ENCODE results near the gene ULK4.

The ULK4 gene

DNA sequence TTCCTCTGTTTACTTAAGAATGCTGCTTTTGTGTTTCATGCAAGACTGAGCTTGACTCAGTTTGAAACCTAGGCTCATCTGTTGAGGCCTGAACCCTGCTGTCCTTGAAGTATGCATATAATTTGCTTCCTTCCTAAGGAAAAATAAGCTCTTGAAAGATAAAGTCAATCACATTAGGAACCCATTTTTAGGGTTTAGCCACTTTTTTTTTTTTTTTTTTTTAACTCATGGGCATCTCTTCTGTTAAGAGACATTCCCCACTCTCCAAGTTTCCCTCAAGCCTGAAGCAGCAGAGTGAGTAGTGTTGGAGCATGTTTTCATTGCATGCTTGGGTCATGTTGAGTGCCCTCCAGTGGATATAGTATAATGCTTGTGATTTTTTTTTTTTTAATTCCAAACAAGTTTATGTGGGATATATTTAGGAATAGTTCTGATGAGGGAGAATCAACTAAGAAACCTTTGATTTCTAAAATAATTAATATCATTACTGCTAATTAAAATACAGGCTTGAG lies 759.0 kb downstream of the ULK4 start:
- peak; percentile 49 for TF ChIP-seq CTCF (IDR thresholded peaks at IDR 0.05; ENCODE audit: low read depth, low read length, missing control alignments)
- Histone ChIP-seq H3K4me3 (ENCODE audit: low read depth, low read length) (peak overlapping the region; percentile 93), H3K27ac (no peak overlapping the region), H3K27me3 (replicated peaks) (no peaks in the 10 kb centered on the region), H3K36me3 (replicated peaks) (no peaks in the 10 kb centered on the region)
- in situ Hi-C loops (cut with HindIII; ENCODE audit: low pct_ligation_motif_present, low sequenced_read_pairs), result no loop called here
- DNase-seq, result peak; percentile 66

DNA sequence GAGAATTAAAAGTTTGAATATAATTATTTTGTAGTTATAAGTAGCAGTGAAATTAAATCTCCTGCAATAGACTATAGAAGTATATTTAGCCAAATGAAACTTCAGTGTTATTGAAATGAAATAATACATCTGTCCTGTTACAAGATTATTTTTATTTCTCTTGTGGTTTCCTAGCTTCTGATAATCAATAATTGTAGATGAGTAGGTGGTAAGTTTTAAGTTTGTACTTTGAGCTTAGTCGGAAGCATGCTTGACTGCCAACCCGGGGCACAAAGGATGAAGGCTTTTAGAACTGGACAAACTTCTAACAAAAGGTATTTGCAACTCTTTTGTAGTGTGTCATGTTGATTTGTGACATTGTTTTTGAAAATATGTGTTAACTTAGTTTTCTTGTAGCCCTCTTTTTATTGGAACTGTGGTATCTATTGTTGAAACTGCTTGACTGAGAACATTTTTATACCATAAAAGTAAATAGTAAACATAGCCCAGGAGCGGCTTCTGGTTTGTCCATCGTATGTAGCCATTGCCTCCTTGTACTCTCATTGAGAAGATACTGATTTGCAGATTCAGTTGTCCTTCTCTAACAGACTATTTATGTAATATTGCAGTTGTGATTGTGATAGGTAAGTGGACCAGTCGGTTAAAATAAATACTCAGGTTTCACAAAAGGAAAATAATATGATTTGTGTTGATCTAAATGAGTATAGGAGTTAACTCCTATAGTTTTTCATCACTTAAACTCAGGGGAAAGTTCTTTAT lies 759.6 kb downstream of the ULK4 start:
- Histone ChIP-seq H3K27ac (peak overlapping the region; percentile 57), H3K4me3 (ENCODE audit: low read depth, low read length) (peak overlapping the region; percentile 93), H3K27me3 (replicated peaks) (no peaks in the 10 kb centered on the region), H3K36me3 (replicated peaks) (no peaks in the 10 kb centered on the region)
- in situ Hi-C loops (cut with HindIII; ENCODE audit: low pct_ligation_motif_present, low sequenced_read_pairs), result no loop called here
- no peak for DNase-seq
- TF ChIP-seq CTCF (IDR thresholded peaks at IDR 0.05; ENCODE audit: low read depth, low read length, missing control alignments), result no peak

- H3K27ac ChIP-seq, result peak overlapping the region; percentile 57
- TF ChIP-seq CTCF (IDR thresholded peaks at IDR 0.05; ENCODE audit: low read depth, low read length, missing control alignments), result no peak
- no peaks in the 10 kb centered on the region for H3K27me3 ChIP-seq (replicated peaks)
- no peaks in the 10 kb centered on the region for H3K36me3 ChIP-seq (replicated peaks)
- in situ Hi-C loops (cut with HindIII; ENCODE audit: low pct_ligation_motif_present, low sequenced_read_pairs), result no loop called here
- peak; percentile 72 for DNase-seq
- peak overlapping the region; percentile 93 for H3K4me3 ChIP-seq (ENCODE audit: low read depth, low read length)
Observed at GRCh38 chr3:41200669-41201021, 761.3 kb downstream of the ULK4 start.

DNA sequence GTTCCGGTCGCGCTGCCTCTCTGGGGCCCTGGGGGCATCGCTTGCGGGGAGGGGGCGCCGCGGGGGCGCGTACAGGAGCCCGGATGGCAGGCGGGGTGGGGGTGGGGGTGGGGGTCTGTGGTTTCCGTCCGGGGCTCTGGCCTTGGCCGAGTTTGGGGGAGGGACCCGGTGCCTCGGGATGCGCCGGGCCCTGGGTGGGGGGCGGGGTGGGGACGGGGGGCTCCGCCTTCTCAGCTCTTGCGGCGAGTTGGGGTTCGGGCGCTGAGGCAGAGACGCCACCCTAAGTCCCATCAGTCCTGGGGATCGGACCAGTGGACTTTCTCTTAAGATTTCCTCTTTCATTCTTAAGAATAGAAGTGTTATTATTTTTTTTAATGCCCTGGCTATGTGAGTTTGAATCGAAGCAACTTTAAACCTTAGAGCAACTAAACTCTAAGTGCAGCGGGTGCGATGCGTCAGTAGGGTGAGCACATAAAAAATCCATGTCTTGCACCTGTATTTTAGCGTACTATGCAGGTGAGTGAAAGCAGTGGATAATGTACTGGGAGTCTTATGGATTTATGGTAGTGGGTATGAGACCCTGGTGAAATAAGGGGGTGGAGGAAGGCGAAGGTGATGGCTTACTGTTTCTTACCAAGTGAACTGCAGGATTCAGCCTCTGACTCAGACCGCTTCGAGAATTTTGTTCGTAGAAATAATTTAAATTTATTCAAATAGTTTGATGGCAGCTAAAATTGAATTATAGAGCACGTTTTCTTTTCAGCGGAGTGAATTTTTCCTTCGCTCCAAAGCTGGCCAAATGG lies 761.8 kb downstream of the ULK4 start:
- no peak for DNase-seq
- Histone ChIP-seq H3K36me3 (replicated peaks) (no peaks in the 10 kb centered on the region), H3K27ac (peak overlapping the region; percentile 89), H3K27me3 (replicated peaks) (no peaks in the 10 kb centered on the region), H3K4me3 (ENCODE audit: low read depth, low read length) (peak overlapping the region; percentile 93)
- TF ChIP-seq CTCF (IDR thresholded peaks at IDR 0.05; ENCODE audit: low read depth, low read length, missing control alignments), result no peak
- in situ Hi-C loops (cut with HindIII; ENCODE audit: low pct_ligation_motif_present, low sequenced_read_pairs), result no loop called here

DNA sequence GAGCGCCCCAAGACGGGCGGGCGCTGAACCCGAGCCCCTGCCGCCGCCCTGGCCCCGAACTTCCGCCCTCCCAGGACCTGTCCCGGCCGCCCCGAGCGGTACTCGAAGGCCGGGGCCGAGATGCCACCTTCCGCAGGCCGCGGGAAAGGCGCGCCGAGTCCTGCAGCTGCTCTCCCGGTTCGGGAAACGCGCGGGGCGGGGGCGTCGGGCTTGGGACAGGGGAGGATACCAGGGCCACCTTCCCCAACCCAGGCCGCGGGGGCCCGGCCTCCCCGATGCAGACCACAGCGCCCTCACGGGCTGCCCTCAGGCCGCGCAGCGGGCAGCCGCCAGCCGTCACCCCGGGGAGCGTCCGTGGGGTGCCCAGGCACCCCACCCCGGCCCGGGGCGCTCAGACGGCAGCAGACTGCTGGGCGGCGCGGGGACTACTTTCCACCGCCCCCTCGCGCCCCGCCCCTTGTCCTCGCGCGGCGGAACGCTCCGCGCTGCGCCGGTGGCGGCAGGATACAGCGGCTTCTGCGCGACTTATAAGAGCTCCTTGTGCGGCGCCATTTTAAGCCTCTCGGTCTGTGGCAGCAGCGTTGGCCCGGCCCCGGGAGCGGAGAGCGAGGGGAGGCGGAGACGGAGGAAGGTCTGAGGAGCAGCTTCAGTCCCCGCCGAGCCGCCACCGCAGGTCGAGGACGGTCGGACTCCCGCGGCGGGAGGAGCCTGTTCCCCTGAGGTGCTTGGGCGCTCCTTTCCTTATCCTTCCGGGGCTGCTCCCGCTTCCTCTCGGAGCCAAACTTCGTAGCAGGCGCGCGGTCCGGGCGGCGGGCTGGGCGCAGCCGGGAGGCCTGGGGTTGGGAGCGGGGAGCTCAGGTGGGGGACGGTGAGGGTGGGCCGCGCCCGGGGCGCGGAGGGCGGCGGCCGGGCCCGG lies 762.7 kb downstream of the ULK4 start, which contains the start of gene CTNNB1:
TSS of gene CTNNB1 (plus strand) at position 556 of the 916 bp plus-strand sequence. CDS start 24,564 bp downstream, outside the sequence.
- TF ChIP-seq CTCF (IDR thresholded peaks at IDR 0.05; ENCODE audit: low read depth, low read length, missing control alignments), result no peak
- in situ Hi-C loops (cut with HindIII; ENCODE audit: low pct_ligation_motif_present, low sequenced_read_pairs), result no loop called here
- Histone ChIP-seq H3K4me3 (ENCODE audit: low read depth, low read length) (peak within 1 kb of the TSS; percentile 93), H3K27me3 (replicated peaks) (no peaks in the 10 kb centered on the region), H3K36me3 (replicated peaks) (no peaks in the 10 kb centered on the region), H3K27ac (peak within 1 kb of the TSS; percentile 89)
- peak; percentile 91 for DNase-seq

All from brain microvascular endothelial cell (primary cell).